AG04449 (cell line): ENCODE measurements around the gene RNF121.

Experiments used
- CTCF ChIA-PET: fragments of 350-600 bp; formaldehyde crosslinking; extraction: SDS; loops from one replicate; lab custom pipeline; 2021; ENCODE audit warnings: antibody characterized with exemption; lab: Yijun Ruan, JAX
- POLR2A ChIA-PET: fragments of 400-600, 350-600 bp; formaldehyde crosslinking; extraction: SDS; loops from one replicate; lab custom pipeline; 2020; ENCODE audit warnings: antibody characterized with exemption, inconsistent platforms; lab: Yijun Ruan, JAX
- DNase-seq: peaks from one replicate; pipeline ENCODE4 v3.0.0-alpha.2; 2010; ENCODE audit warnings: low read depth, low spot score
- H3K4me3 ChIP-seq: 2 replicates; pipeline ENCODE4 v1.5.1; 2011; ENCODE audit warnings: low read depth, mild to moderate bottlenecking, control low read depth, low read length
- TF ChIP-seq, protein P1 (sequence below): IDR thresholded peaks from one replicate; pipeline ENCODE4 v1.5.1; 2011; ENCODE audit warnings: mild to moderate bottlenecking, moderate library complexity, low read length, control low read depth, inconsistent platforms; ENCODE audit not compliant: insufficient read depth; ENCODE audit errors: missing control alignments

The RNF121 gene

DNA sequence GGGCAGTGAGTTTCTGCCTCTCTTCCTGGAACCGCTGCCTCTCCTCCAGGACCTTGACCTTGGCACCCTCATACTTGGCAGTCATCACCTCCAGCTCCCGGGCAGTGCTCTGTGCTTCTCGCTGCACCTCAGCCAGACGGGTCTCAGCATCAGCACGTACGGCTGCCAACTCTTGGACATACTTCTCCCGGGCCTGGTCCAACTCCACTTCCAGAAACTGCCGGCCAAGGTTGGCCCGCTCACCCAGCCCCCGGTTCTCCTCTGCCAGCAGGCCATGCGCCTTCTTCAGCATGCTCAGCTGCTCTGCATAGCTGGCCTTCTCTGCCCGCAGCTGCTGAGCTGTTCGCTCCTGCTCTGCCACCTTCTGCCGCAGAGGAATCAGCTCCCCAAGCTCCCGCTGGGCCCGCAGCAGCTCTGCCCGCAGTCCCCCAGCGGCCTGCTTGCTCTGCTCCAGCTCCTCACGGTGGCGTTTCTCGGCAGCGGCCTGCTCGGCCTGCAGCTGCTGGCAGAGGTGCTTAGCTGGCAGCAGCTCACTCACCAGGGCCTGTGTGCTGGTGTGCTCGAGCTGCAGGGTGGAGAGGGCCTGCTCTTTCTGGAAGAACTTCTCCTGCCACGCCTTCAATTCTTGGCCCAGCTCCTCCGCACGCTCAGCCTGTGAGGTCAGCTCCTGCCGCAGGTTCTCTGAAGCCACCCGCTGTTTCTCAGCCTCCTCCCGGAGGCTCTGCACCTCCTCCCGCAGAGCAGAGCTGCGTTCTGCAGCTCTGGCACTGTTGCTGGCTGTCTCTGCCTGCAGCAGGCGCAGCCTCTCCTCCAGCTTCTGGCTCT lies 84.3 kb downstream of the RNF121 start:
- ChIA-PET POLR2A (interaction anchor here (1.1 kb wide), 1 partner anchor 11 kb away, joined by 3 read pairs; no protein-coding TSS in a partner anchor), CTCF (interaction anchor here (1.2 to 23.7 kb wide), 10 partner anchors 8 to 419 kb away, joined by 3 to 540 read pairs (median 10); partner anchors contain the start of gene LAMTOR1)
- H3K4me3 ChIP-seq, result no peak overlapping the region
- DNase-seq, result no peak
- TF ChIP-seq, protein P1, sequence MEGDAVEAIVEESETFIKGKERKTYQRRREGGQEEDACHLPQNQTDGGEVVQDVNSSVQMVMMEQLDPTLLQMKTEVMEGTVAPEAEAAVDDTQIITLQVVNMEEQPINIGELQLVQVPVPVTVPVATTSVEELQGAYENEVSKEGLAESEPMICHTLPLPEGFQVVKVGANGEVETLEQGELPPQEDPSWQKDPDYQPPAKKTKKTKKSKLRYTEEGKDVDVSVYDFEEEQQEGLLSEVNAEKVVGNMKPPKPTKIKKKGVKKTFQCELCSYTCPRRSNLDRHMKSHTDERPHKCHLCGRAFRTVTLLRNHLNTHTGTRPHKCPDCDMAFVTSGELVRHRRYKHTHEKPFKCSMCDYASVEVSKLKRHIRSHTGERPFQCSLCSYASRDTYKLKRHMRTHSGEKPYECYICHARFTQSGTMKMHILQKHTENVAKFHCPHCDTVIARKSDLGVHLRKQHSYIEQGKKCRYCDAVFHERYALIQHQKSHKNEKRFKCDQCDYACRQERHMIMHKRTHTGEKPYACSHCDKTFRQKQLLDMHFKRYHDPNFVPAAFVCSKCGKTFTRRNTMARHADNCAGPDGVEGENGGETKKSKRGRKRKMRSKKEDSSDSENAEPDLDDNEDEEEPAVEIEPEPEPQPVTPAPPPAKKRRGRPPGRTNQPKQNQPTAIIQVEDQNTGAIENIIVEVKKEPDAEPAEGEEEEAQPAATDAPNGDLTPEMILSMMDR, result no peak

DNA sequence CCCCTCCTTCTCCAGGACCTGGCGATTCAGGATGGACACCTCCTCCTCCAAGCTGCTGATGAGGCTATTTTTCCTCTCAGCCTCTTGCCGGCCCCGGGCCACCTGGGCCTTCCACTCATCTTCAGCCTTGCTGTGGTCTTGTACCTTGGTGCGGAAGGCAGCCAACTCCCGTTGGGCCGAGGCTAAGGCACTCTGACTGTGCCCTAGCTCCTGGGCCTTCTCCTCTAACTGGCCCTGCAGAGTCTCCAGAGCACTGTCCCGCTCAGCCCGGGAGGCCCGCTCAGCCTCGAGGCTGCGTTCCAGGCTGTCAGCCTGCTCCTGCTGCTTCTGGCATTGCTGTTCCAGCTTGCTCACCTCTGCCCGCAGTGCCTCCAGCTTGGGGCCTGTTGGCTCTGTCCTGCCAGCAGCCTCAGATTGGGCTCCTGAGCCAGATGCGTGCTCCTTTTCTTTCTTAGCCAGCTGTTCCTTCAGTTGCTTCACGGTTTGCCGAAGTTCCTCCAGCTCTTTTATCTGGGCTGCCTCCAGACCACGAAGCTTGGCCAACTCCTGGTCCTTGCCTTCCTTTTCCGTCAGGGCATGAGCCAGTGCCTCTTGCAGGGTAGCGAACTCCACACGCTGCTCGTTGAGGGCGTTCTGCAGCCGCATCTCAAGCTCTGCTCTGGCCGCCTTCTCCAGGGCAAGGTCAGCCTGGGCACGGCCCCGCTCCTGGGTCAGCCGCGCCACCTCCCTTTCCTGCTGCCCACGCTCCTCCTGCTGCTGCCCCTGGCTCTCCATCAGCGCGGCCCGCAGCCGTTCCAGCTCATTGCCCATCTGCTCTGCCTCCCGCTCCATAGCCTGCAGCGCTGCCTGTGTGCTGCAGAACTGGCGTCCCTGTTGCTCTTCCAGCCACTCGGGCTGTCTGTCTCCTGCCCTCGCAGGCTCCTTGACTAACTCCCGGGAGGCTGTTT lies 85.2 kb downstream of the RNF121 start:
- TF ChIP-seq, protein P1, result no peak
- ChIA-PET CTCF (interaction anchor here (1.2 to 23.7 kb wide), 11 partner anchors 9 to 418 kb away, joined by 3 to 540 read pairs (median 9); partner anchors contain the start of gene LAMTOR1), POLR2A (no interaction called here)
- H3K4me3 ChIP-seq, result no peak overlapping the region
- DNase-seq, result no peak

DNA sequence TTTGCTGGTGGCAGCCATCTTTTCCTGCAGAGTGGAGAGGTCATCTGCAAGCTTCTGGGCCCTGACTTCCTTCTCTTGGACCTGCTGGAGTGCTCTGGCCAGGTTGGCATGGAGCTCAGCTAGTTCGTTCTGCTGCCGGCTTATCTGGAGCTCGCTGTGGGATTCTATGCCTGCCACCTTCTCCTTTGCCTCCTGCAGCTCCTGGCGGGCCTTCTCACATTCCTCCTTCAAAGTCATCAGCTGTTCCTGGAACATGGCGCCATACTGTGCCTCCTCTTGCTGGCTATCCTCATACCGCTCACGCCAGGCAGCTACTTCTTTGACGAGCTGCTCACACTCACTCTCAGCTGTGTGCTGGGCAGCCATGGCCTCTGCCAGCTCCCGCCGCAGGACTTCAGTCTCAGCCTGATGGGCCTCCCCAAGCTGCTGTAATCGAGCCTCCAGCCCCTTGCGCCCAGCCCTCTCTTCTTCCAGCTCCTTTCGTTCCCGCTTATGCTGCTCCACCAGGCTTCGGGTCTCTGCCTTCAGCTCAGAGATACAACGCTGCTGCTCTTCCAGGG lies 86.0 kb downstream of the RNF121 start:
- POLR2A ChIA-PET, result interaction anchor here (0.7 to 1.3 kb wide), 2 partner anchors 11 to 26 kb away, joined by 4 to 5 read pairs; no protein-coding TSS in a partner anchor

DNA sequence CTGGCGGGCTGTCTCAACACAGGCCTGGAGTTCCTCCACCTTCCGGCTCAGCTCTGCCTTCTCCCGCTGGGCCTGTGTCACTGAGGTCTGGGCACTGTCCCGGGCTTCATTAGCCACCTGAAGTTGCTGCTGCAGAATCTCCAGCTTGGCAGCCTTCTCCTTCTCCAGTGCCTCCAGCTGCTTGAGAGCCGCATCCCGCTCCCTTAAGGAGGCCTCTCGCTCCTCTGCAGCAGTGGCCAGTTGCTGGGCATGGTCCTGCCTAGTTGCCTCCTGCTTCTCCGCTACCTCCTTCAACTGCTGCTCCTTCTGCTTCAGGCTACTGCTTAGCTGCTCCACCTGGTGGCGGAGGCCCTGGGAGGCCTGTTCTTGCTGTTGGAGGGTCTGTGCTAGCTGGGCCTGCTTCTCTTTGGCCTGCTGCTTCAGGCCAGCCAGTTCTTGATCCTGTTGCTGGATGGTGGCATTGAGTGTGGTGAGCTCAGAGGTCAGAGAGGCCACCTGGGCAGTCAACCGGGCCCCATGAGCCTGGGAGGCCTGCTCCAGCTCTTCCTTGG lies 86.7 kb downstream of the RNF121 start:
- no peak for DNase-seq
- TF ChIP-seq, protein P1, result peak; percentile 58
- POLR2A ChIA-PET, result interaction anchor here (0.7 to 1.3 kb wide), 2 partner anchors 12 to 25 kb away, joined by 4 to 5 read pairs; no protein-coding TSS in a partner anchor
- CTCF ChIA-PET, result interaction anchor here (0.9 to 23.7 kb wide), 9 partner anchors 8 to 416 kb away, joined by 3 to 540 read pairs (median 13); partner anchors contain the start of gene LAMTOR1
- H3K4me3 ChIP-seq, result no peak overlapping the region

More for the DNA sequence above, 86.0 kb downstream of the RNF121 start:
- DNase-seq, result no peak
- TF ChIP-seq, protein P1, result no peak
- CTCF ChIA-PET, result interaction anchor here (1.0 to 23.7 kb wide), 8 partner anchors 9 to 417 kb away, joined by 3 to 540 read pairs (median 15); partner anchors contain the start of gene LAMTOR1
- H3K4me3 ChIP-seq, result no peak overlapping the region

DNA sequence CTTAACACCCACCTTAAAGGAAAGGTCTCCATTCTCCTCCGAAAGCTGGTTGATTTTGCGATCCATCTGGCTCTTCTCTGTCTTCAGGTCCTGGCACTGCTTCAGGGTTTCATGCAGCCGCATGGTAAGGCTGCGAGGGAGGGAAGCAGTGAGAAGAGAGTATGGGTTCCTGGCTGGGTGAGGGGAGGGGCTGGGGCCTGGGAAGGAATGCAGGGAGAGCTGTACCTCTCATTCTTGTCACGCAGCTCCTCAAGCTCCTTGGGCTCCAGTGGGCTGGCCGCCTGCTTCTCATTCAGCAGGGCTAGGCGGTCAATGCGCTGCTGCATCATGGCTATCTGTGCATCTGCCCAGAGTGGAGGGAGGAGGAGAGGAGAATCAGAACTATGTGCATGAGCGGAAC lies 89.3 kb downstream of the RNF121 start:
- POLR2A ChIA-PET, result no interaction called here
- DNase-seq, result no peak
- no peak overlapping the region for H3K4me3 ChIP-seq
- TF ChIP-seq, protein P1, result no peak
- CTCF ChIA-PET, result interaction anchor here (0.9 to 23.7 kb wide), 7 partner anchors 9 to 413 kb away, joined by 3 to 540 read pairs (median 4); partner anchors contain the start of gene LAMTOR1
